CD1c-positive myeloid dendritic cell (primary cell): ENCODE results near the gene C12orf60.

Source experiments
- DNase-seq: peaks from one replicate; pipeline ENCODE4 v3.0.0-alpha.2; 2016; ENCODE audit errors: extremely low spot score

C12orf60 gene

GRCh38 chr12:14834509-14834908 lies 31.0 kb downstream of the C12orf60 start:
- no peak for DNase-seq

GRCh38 chr12:14836336-14837210 lies 33.1 kb downstream of the C12orf60 start:
- no peak for DNase-seq

- no peak for DNase-seq
Observed at GRCh38 chr12:14839262-14839661, 35.8 kb downstream of the C12orf60 start.

DNA sequence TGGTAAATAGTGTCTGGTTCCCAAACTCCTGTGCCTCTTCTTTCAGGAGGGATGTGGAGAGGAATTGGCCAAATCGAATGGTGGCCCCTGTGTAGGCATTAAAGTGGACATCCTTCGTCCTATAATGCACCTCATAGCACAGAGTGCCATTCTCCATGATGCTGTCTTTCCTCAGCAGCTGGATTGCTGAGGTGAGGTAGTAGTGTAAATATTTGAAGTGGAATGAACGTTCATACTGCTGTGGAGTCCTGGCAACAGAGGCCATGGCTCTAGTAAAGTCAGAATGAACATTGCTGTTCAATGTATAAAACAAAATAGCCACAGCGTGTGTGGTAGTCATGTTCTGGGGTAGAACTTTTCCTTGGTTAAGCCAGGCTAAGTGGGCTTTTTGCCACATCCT lies 37.1 kb downstream of the C12orf60 start:
- DNase-seq: no peak

DNA sequence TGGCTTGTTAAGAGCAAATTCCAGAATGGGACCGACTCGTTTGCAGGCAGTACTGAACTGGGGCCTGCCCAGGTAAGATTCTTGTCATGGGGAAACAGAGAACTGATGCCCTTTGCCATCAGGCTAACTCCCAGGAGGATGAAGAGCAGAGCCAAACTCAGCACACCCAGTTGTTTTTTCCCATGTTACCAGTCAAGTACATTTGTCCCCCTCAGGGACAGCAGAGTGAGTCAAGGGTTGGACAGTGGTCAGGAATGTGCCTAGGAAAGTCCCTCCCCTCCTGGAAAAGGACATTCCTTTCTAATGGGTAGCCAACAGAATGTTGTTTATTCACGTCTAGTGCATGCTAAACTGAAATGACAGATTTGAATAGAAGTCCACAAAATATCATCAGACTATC lies 38.3 kb downstream of the C12orf60 start:
- DNase-seq: no peak

DNA sequence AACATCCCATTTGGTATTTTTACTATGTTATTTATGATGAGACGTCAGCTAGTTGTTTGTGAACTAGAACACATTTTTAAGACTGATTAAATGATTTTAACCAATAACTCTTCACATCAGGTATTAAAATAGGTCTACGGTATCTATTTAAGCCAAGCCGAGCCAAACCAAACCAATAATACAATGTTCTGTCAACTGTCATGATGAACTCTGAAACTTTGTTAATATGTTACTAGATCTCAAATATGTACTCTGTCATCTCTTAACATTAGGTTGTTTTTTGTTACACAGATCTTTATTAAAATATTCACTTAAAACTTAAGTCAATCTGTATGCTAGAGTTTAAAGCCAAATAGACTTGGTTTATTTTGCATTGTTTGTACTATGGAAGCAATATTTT lies 38.8 kb downstream of the C12orf60 start:
- no peak for DNase-seq

DNA sequence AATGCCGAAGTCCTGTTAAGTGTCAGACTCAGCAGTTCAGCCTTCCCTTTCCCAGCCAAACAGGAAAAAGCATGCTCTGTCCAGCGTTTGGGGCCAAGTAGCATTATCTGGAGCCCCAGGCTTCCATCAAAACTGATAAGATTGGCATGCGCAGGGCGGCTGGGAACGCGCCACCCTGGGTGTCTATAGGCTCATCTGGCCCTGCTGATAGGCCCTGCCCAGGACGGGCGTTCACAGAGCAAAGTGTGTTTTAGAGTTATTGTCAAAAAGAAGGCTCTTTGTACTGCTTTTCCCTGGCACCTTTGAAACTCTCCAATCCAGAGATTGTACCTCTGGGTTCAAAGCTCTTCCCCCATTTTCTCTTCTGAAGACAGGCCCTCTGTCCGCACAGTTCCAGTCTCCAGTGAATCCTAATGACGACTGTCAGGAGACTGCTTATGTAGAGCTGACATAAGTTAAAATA lies 40.0 kb downstream of the C12orf60 start, which contains the start of gene ART4:
Gene ART4 (minus strand): TSS at position 102 of the 463 bp plus-strand sequence. CDS start 413 bp downstream, outside the sequence.
- no peak for DNase-seq

- no peak for DNase-seq
Observed at GRCh38 chr12:14844401-14844800, 40.9 kb downstream of the C12orf60 start.

DNA sequence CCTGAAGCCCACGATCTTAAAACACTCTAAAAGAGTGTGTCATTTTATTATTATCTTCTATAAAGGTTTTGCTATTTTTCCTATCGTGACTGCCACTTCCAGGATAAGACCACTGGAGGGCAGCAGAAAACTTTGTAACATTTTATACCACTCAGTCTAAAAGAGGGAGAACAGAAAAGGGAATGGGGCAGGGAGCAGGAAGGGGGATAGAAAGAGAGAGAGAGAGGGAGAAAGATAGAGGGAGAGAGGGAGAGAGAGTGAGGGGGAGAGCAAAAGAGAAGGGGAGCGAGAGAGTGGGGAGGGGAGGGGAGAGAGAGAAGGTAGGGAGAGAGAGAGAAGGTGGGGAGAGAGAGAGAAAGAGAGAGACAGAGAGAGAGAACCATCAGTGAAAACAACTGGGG lies 41.9 kb downstream of the C12orf60 start:
- peak; percentile 67 for DNase-seq

- DNase-seq: peak; percentile 22
Observed at GRCh38 chr12:14846042-14846587, 42.6 kb downstream of the C12orf60 start.

DNA sequence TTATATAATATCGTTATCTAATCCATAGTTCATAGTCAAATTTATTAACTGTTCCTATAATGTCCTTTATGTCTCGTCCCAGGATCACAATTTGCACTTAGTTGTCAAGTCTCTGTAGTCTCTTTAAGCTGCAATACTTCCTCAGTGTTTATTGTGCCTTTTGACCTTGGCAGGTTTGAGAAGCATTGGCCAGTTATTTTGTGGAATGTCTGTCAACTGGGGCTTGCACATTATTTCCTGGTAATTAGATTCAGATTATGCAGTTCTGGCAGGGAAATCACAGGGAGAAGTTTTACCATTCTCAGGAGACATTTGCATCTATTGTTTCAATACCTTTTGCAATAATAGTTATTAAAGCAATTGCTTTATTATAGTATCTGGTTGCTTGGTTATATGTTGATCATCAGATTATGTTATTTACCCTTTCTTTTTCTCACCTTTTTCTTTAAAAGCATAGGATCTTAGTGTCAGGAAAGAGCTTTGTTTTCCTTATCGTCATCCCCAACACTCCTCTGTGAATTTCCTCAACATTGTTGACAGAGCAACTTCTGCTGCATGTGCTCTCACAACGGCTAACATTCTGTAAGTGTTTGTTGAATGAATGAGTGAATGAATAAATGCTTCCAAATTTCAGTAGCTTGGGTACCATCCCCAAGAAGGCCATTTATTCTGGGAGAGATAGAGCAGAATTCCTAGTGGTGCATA lies 43.6 kb downstream of the C12orf60 start:
- no peak for DNase-seq

- DNase-seq: no peak
Observed at GRCh38 chr12:14849661-14850060, 46.2 kb downstream of the C12orf60 start.

DNA sequence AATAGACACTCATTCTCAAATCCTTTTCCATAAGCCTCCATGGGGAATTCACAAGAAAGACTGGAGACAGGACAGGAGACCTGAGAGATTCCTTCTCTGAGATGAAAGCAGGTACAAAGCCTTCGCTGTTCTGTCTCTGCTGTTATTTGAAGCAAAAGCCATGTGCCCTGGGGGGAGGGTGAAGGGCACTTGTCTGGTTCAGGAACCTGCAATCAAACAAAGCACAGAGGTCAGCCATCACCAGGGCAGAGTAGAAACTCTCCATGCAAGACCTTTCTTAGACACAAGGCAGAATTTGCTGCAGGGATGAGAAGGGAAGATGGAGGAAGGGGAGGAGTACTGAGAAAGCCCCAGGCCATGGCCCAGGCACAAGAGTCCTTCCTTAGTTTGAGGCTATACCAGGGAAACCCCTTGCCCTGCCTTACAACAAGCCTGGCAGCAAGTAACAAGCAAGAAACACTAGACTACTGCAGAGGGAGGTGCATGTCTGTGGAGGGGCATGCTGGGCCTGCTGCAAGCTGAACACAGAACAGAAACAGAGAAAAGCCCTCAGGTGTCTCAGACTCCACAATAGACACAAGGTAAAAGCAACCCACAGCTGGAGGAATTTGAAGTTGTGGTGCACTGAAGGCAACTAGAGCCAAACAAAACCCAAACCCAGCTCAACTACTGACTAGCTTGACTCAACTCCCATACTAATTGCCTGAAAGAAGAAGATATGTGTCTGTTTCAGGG lies 47.6 kb downstream of the C12orf60 start:
- no peak for DNase-seq

- DNase-seq: no peak
Observed at GRCh38 chr12:14852880-14853279, 49.4 kb downstream of the C12orf60 start.

DNA sequence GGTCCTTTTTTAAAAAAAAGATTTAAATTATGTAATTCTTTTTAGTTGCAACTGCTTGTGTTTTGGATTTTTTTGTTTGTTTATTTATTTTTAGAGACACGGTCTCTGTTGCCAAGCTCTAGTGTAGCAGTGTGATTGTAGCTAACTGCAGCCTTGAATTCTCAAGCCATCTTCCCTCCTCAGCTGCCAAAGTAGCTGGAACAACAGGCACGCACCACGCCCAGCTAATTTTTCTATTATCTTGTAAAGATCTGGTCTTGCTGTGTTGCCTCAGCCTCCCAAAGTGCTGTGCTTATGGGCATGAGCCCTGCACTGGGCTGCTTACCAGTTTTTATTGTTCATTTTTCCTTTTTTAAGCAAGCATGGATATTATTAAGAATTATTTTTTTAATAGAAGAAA lies 50.5 kb downstream of the C12orf60 start:
- DNase-seq: no peak

- no peak for DNase-seq
Observed at GRCh38 chr12:14854586-14855183, 51.2 kb downstream of the C12orf60 start.

GRCh38 chr12:14858513-14858912 lies 55.0 kb downstream of the C12orf60 start:
- no peak for DNase-seq

DNA sequence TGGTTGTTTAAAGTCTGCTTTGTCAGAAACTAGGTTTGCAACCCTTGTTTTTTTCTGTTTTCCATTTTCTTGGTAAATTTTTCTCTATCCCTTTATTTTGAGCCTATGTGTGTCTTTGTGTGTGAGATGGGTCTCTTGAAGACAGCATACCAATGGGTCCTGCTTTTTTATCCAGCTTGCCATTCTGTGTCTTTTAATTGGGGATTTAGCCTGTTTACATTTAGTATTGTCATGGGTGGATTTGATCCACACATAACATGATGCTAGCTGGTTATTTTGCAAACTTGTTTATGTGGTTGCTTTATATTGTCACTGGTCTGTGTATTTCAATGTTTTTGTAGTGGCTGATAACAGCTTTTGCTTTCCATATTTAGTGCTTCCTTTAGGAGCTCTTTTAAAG lies 57.0 kb downstream of the C12orf60 start:
- DNase-seq: no peak

- no peak for DNase-seq
Observed at GRCh38 chr12:14868916-14869506, 65.5 kb downstream of the C12orf60 start.

- DNase-seq: no peak
Observed at GRCh38 chr12:14871247-14871646, 67.8 kb downstream of the C12orf60 start.

GRCh38 chr12:14871886-14872285 lies 68.4 kb downstream of the C12orf60 start:
- no peak for DNase-seq
